ENCODE results near the gene NCOA3. TPM values are rescaled to one million over a fixed set of nuclear protein-coding genes. Genes with fewer than 3 reads are reported as not detected.
"Not testable (repeated sequence)": the region's sequence is repeated elsewhere in the genome, so short reads cannot be mapped to it uniquely, and the experiment has no call there.

Gene NCOA3
- total RNA-seq, 8 experiments from 2014 or later, result 24.4 to 81.9 (median 31.1) TPM

GRCh38 chr20:47480239-47480638 lies 21.4 kb upstream of the NCOA3 start:
- in situ Hi-C loops (cut with MboI; ENCODE audit: low pct_unique_long_range_greater_than_20kb in 2 of 9, low sequenced_read_pairs in 9 of 9, unreplicated experiment in 9 of 9), result no loop called here

GRCh38 chr20:47480705-47481104 lies 21.0 kb upstream of the NCOA3 start:
- Histone ChIP-seq H3K27ac (no peak overlapping the region), H3K4me1 (replicated peaks in 1 of 2) (no peaks in the 10 kb centered on the region), H3K4me3 (no peak overlapping the region)
- in situ Hi-C loops (cut with MboI; ENCODE audit: low pct_unique_long_range_greater_than_20kb in 2 of 9, low sequenced_read_pairs in 9 of 9, unreplicated experiment in 9 of 9), result no loop called here
- no peak for ATAC-seq (replicated peaks in 6 of 8)

More at GRCh38 chr20:47480239-47480638, 21.4 kb upstream of the NCOA3 start:
- WGBS, 10 experiments, result 79 to 100% (median 100%) methylated on average over 1 to 6 of the region's 6 CpGs; no CpG with 5 or more reads in 3 of the 10 experiments
- Histone ChIP-seq H3K27ac (no peak overlapping the region), H3K4me1 (replicated peaks in 1 of 2) (no peaks in the 10 kb centered on the region), H3K4me3 (no peak overlapping the region)
- no peak for ATAC-seq (replicated peaks in 6 of 8)

GRCh38 chr20:47481330-47482216 lies 20.1 kb upstream of the NCOA3 start:
- Histone ChIP-seq H3K4me3 (no peak overlapping the region), H3K4me1 (replicated peaks in 1 of 2) (no peaks in the 10 kb centered on the region), H3K27ac (no peak overlapping the region)
- no peak for ATAC-seq (replicated peaks in 6 of 8)
- in situ Hi-C loops (cut with MboI; ENCODE audit: low pct_unique_long_range_greater_than_20kb in 2 of 9, low sequenced_read_pairs in 9 of 9, unreplicated experiment in 9 of 9), result no loop called here
- WGBS, 10 experiments, result 51 to 92% (median 84%) methylated on average over 2 to 11 of the region's 15 CpGs

DNA sequence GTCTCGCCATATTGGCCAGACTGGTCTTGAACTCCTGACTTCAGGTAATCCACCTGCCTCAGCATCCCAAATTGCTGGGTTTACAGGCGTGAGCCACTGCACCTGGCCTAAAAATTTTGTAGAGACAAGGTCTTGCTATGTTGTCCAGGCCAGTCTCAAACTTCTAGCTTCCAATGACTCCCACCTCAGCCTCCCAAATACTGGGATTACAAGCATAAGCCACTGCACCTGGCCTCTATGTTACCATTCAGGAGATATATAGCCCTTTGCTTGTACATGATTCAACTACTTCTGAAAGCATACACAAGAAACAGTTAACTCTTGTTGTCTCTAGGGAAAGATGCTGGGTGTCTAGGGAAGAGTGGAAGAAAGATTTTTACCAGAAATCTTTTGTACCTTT lies 19.0 kb upstream of the NCOA3 start:
- in situ Hi-C loops (cut with MboI; ENCODE audit: low pct_unique_long_range_greater_than_20kb in 2 of 9, low sequenced_read_pairs in 9 of 9, unreplicated experiment in 9 of 9), result no loop called here
- WGBS, 10 experiments, result 40 to 92% (median 87%) methylated on average over 1 to 2 of the region's 2 CpGs; no CpG with 5 or more reads in 4 of the 10 experiments
- no peak overlapping the region for H3K4me3 ChIP-seq
- H3K4me1 ChIP-seq (replicated peaks in 1 of 2), result no peaks in the 10 kb centered on the region
- ATAC-seq (replicated peaks in 6 of 8), result no peak
- H3K27ac ChIP-seq, result no peak overlapping the region

- no peaks in the 10 kb centered on the region for H3K4me1 ChIP-seq (replicated peaks in 1 of 2)
- no peak for ATAC-seq (replicated peaks in 6 of 8)
- in situ Hi-C loops (cut with MboI; ENCODE audit: low pct_unique_long_range_greater_than_20kb in 2 of 9, low sequenced_read_pairs in 9 of 9, unreplicated experiment in 9 of 9), result no loop called here
- 64 to 93% (median 89%) methylated on average over 2 to 4 of the region's 5 CpGs for WGBS, 10 experiments
- no peak overlapping the region for H3K4me3 ChIP-seq
- no peak overlapping the region for H3K27ac ChIP-seq
Observed at GRCh38 chr20:47484303-47484702, 17.4 kb upstream of the NCOA3 start.

- Histone ChIP-seq H3K4me1 (replicated peaks in 1 of 2) (no peaks in the 10 kb centered on the region), H3K27ac (no peak overlapping the region), H3K4me3 (no peak overlapping the region)
- WGBS, 10 experiments, result 21 to 94% (median 52%) methylated on average over 1 to 4 of the region's 4 CpGs
- in situ Hi-C loops (cut with MboI; ENCODE audit: low pct_unique_long_range_greater_than_20kb in 2 of 9, low sequenced_read_pairs in 9 of 9, unreplicated experiment in 9 of 9), result no loop called here
- ATAC-seq (replicated peaks in 6 of 8), result peak in 3 of 8 experiments; percentile 69 to 94 (median 75)
Observed at GRCh38 chr20:47487175-47487917, 14.3 kb upstream of the NCOA3 start.

DNA sequence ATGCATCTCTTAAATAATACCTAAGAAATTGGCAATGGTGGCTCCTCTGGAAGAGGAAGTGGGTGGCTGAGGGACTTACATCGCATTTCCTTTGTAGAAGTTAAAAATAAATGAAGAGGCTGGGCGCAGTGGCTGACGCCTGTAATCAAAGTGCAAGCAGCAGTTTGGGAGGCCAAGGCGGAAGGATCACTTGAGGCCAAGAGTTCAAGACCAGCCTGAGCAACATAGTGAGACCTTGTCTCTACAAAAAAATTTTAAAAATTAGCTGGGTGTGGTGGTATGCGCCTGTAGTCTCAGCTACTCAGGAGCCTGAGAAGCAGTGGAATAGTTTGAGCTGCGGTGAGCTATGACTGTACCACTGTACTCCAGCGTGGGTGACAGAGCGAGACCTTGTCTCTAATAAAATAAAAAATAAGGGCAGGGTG lies 12.2 kb upstream of the NCOA3 start:
- H3K27ac ChIP-seq, result no peak overlapping the region
- H3K4me3 ChIP-seq, result no peak overlapping the region
- H3K4me1 ChIP-seq (replicated peaks in 1 of 2), result peaks cover 7 to 8% of the 10 kb centered on the region in 2 donors
- WGBS, 10 experiments, result 83 to 100% (median 96%) methylated on average over 2 to 8 of the region's 8 CpGs; no CpG with 5 or more reads in 2 of the 10 experiments
- in situ Hi-C loops (cut with MboI; ENCODE audit: low pct_unique_long_range_greater_than_20kb in 2 of 9, low sequenced_read_pairs in 9 of 9, unreplicated experiment in 9 of 9), result no loop called here
- ATAC-seq (replicated peaks in 6 of 8), result no peak

GRCh38 chr20:47490795-47491194 lies 10.9 kb upstream of the NCOA3 start:
- no peak for ATAC-seq (replicated peaks in 6 of 8)
- Histone ChIP-seq H3K27ac (no peak overlapping the region), H3K4me1 (replicated peaks in 1 of 2) (peaks cover 7 to 8% of the 10 kb centered on the region in 2 donors), H3K4me3 (no peak overlapping the region)
- in situ Hi-C loops (cut with MboI; ENCODE audit: low pct_unique_long_range_greater_than_20kb in 2 of 9, low sequenced_read_pairs in 9 of 9, unreplicated experiment in 9 of 9), result no loop called here
- 60 to 100% (median 80%) methylated on average over 1 to 2 of the region's 2 CpGs; no CpG with 5 or more reads in 5 of the 10 experiments for WGBS, 10 experiments

GRCh38 chr20:47492284-47492683 lies 9.4 kb upstream of the NCOA3 start:
- ATAC-seq (replicated peaks in 6 of 8), result no peak
- in situ Hi-C loops (cut with MboI; ENCODE audit: low pct_unique_long_range_greater_than_20kb in 2 of 9, low sequenced_read_pairs in 9 of 9, unreplicated experiment in 9 of 9), result no loop called here
- H3K27ac ChIP-seq, result no peak overlapping the region
- H3K4me1 ChIP-seq (replicated peaks in 1 of 2), result peaks cover 7 to 8% of the 10 kb centered on the region in 2 donors
- H3K4me3 ChIP-seq, result no peak overlapping the region
- whole genome bisulfite sequencing, 10 experiments, result 68 to 100% (median 95%) methylated on average over 1 to 3 of the region's 3 CpGs; no CpG with 5 or more reads in 4 of the 10 experiments

GRCh38 chr20:47493175-47493962 lies 8.3 kb upstream of the NCOA3 start:
- Histone ChIP-seq H3K4me1 (replicated peaks in 1 of 2) (peaks cover 7 to 8% of the 10 kb centered on the region in 2 donors), H3K4me3 (no peak overlapping the region), H3K27ac (no peak overlapping the region)
- ATAC-seq (replicated peaks in 6 of 8), result peak; percentile 54 to 98 (median 66)
- WGBS, 10 experiments, result 0 to 100% (median 47%) methylated on average over 1 to 3 of the region's 3 CpGs; no CpG with 5 or more reads in 1 of the 10 experiments
- in situ Hi-C loops (cut with MboI; ENCODE audit: low pct_unique_long_range_greater_than_20kb in 2 of 9, low sequenced_read_pairs in 9 of 9, unreplicated experiment in 9 of 9), result no loop called here

DNA sequence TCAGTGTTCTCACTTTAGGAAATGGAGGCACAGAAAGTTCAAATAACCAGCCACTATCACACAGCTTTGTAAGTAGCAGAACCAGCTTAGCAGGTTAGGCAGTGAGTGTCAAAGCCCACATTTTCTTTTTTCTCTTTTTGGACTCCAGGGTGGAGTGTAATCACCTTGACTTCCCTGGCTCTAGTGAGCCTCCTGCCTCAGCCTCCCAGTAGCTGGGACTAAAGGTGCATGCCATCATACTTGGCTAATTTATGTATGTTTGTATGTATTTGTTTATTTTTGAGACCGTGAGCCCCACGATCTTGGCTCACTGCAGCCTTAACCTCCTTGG lies 7.8 kb upstream of the NCOA3 start:
- in situ Hi-C loops (cut with MboI; ENCODE audit: low pct_unique_long_range_greater_than_20kb in 2 of 9, low sequenced_read_pairs in 9 of 9, unreplicated experiment in 9 of 9), result no loop called here
- ATAC-seq (replicated peaks in 6 of 8), result no peak

GRCh38 chr20:47494606-47495005 lies 7.1 kb upstream of the NCOA3 start:
- WGBS, 10 experiments, result 39 to 95% (median 87%) methylated on average over 2 to 5 of the region's 11 CpGs; no CpG with 5 or more reads in 4 of the 10 experiments
- ATAC-seq (replicated peaks in 6 of 8); H3K4me1 ChIP-seq (replicated peaks in 1 of 2); H3K27ac ChIP-seq; in situ Hi-C loops (cut with MboI; ENCODE audit: low pct_unique_long_range_greater_than_20kb in 2 of 9, low sequenced_read_pairs in 9 of 9, unreplicated experiment in 9 of 9); H3K4me3 ChIP-seq: not testable (repeated sequence)

More for the DNA sequence above, 7.8 kb upstream of the NCOA3 start:
- Histone ChIP-seq H3K4me1 (replicated peaks in 1 of 2) (peaks cover 7 to 8% of the 10 kb centered on the region in 2 donors), H3K4me3 (no peak overlapping the region), H3K27ac (no peak overlapping the region)
- WGBS, 10 experiments, result 67% methylated on average over 1 of the region's 2 CpGs; no CpG with 5 or more reads in 9 of the 10 experiments

GRCh38 chr20:47496118-47496517 lies 5.6 kb upstream of the NCOA3 start:
- no peak overlapping the region for H3K27ac ChIP-seq
- in situ Hi-C loops (cut with MboI; ENCODE audit: low pct_unique_long_range_greater_than_20kb in 2 of 9, low sequenced_read_pairs in 9 of 9, unreplicated experiment in 9 of 9), result no loop called here
- no peak for ATAC-seq (replicated peaks in 6 of 8)
- H3K4me3 ChIP-seq, result no peak overlapping the region
- 50 to 100% (median 100%) methylated on average over 1 of the region's 1 CpG; no CpG with 5 or more reads in 3 of the 10 experiments for WGBS, 10 experiments
- H3K4me1 ChIP-seq (replicated peaks in 1 of 2), result peaks cover 14% of the 10 kb centered on the region in 2 donors

Measured in motor neuron (in vitro differentiated cells).